Panc1 (cell line): ENCODE measurements around the gene CXCR1. TPM values are rescaled to one million over a fixed set of nuclear protein-coding genes. Genes with fewer than 3 reads are reported as not detected.
A peak's percentile ranks its signal among the peaks of the same experiment; 100 is the strongest.

ENCODE experiments used
- ATAC-seq: fragments of 200-7000 bp; cut with Tn5 transposase; 2 replicates; pipeline ENCODE4 v1.9.1; 2020; ENCODE audit warnings: mild to moderate bottlenecking, moderate library complexity
- BruUV-seq: library from RNA; stranded (reverse); fragments of 400-500 nt; replicated peaks from 2 replicates; lab custom pipeline; 2021; lab: Mats Ljungman, UMichigan
- CTCF ChIA-PET: fragments of 300-600 bp; sonication (Branson Sonifier 250); formaldehyde crosslinking; loops from one replicate; lab custom pipeline; 2022; ENCODE audit warnings: antibody characterized with exemption; lab: Charles Lee
- POLR2A ChIA-PET: fragments of 300-600 bp; sonication (Branson Sonifier 250); formaldehyde crosslinking; loops from one replicate; lab custom pipeline; 2022; ENCODE audit warnings: antibody characterized with exemption; lab: Charles Lee
- DNase-seq: peaks from one replicate; pipeline ENCODE4 v3.0.0-alpha.2; 2010; ENCODE audit warnings: low read depth, low spot score
- H3K27ac ChIP-seq: 2 replicates; pipeline ENCODE4 v1.5.1; 2011; ENCODE audit warnings: mild to moderate bottlenecking, low read length, inconsistent platforms
- H3K27me3 ChIP-seq: fragments of 200-500 bp; sonication (Bioruptor generic); 2 replicates; pipeline ENCODE4 v1.6.0; 2014; ENCODE audit warnings: low read length, inconsistent platforms; ENCODE audit not compliant: control insufficient read depth, insufficient read depth
- H3K36me3 ChIP-seq: fragments of 200-500 bp; sonication (Bioruptor generic); 2 replicates; pipeline ENCODE4 v1.5.1; 2014; ENCODE audit warnings: inconsistent platforms, mild to moderate bottlenecking, low read length, moderate library complexity; ENCODE audit not compliant: control insufficient read depth, insufficient read depth
- H3K4me1 ChIP-seq: 2 replicates; pipeline ENCODE4 v1.5.1; 2011; ENCODE audit warnings: inconsistent platforms, mild to moderate bottlenecking, low read length, moderate library complexity; ENCODE audit not compliant: control insufficient read depth, insufficient read depth
- H3K4me3 ChIP-seq, 2 experiments: 2 replicates each; pipeline ENCODE4 v1.5.1; 2011 to 2012; ENCODE audit warnings: low read depth in 2 of 2, low read length in 2 of 2, mild to moderate bottlenecking in 2 of 2, inconsistent platforms in 1 of 2, moderate library complexity in 1 of 2
- H3K9me3 ChIP-seq: fragments of 200-500 bp; sonication (Bioruptor generic); 2 replicates; pipeline ENCODE4 v1.5.1; 2014; ENCODE audit warnings: low read depth, mild to moderate bottlenecking, inconsistent platforms, low read length, moderate library complexity; ENCODE audit not compliant: control insufficient read depth, insufficient read depth
- POLR2AphosphoS5 ChIP-seq: IDR thresholded peaks from 2 replicates; pipeline ENCODE4 v1.6.1; 2012; ENCODE audit warnings: mild to moderate bottlenecking, low read depth, low read length, moderate library complexity
- SIN3A ChIP-seq: IDR thresholded peaks from 2 replicates; pipeline ENCODE4 v1.6.1; 2012; ENCODE audit warnings: low read depth, mild to moderate bottlenecking, low read length, moderate library complexity, borderline replicate concordance; ENCODE audit not compliant: insufficient read depth
- TCF7L2 ChIP-seq: IDR thresholded peaks from 2 replicates; pipeline ENCODE4 v1.6.1; 2011; ENCODE audit warnings: mild to moderate bottlenecking, low read depth, low read length, inconsistent platforms
- in situ Hi-C: cut with HindIII; loops from 2 replicates; pipeline ENCODE4 v1.10.0; 2016; ENCODE audit warnings: low sequenced_read_pairs, low pct_unique_long_range_greater_than_20kb
- intact Hi-C: fragments of 100-400 bp; cut with micrococcal nuclease; formaldehyde crosslinking; loops from one replicate; pipeline ENCODE4 v1.10.0; 2022; ENCODE audit not compliant: unreplicated experiment
- total RNA-seq: library from RNA; stranded (reverse); gene quantifications from one replicate; pipeline ENCODE4 v1.2.1, GENCODE V29; 2021; ENCODE audit not compliant: unreplicated experiment
- TF ChIP-seq, protein P1 (sequence below), 2 experiments: IDR thresholded peaks; 2 replicates each; pipeline ENCODE4 v1.6.1; 2011 to 2012; ENCODE audit warnings: low read depth in 2 of 2, control low read depth in 1 of 2, low read length in 1 of 2, mild to moderate bottlenecking in 1 of 2, moderate library complexity in 1 of 2; ENCODE audit not compliant: insufficient read depth in 1 of 2
- TF ChIP-seq, protein P2 (sequence below): fragments of 450-650 bp; IDR thresholded peaks from 2 replicates; pipeline ENCODE4 v1.5.1; 2017; ENCODE audit warnings: mild to moderate bottlenecking

CXCR1 gene
- total RNA-seq, 1 experiment from 2014 or later, result not detected

DNA sequence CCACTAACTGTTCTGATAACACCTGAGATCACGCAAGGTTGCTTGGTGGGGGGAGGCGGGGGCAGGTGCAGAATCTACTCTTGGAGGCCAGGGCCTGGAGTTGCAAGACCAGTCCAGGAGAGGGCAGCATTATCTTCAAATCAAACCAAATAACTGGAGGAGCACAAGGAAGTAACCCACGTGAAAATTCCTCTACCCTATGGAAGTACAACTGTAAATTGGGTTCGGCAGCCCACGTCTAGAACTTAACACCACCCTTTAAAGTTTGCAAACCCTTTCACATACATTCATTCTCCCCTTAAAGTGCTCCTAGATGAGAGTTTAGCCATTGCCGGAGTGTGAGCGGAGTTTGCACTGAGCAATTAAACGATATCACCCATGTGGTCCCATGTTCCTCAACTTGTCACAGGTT is 19.6 kb upstream of the CXCR1 start:
- Histone ChIP-seq H3K4me3 (no peak overlapping the region), H3K4me1 (no peaks in the 10 kb centered on the region), H3K27ac (peak overlapping the region; percentile 32; the same call in 1 of the 2 replicates), H3K9me3 (no peaks in the 10 kb centered on the region), H3K27me3 (peaks cover 6% of the 10 kb centered on the region), H3K36me3 (no peaks in the 10 kb centered on the region)
- ChIA-PET CTCF (no interaction called here), POLR2A (no interaction called here)
- intact Hi-C loops (no loop called here), in situ Hi-C loops (no loop called here)
- ATAC-seq (peak; percentile 94), DNase-seq (peak; percentile 39)
- BruUV-seq, result no TSS peak
- TF ChIP-seq, protein P1, sequence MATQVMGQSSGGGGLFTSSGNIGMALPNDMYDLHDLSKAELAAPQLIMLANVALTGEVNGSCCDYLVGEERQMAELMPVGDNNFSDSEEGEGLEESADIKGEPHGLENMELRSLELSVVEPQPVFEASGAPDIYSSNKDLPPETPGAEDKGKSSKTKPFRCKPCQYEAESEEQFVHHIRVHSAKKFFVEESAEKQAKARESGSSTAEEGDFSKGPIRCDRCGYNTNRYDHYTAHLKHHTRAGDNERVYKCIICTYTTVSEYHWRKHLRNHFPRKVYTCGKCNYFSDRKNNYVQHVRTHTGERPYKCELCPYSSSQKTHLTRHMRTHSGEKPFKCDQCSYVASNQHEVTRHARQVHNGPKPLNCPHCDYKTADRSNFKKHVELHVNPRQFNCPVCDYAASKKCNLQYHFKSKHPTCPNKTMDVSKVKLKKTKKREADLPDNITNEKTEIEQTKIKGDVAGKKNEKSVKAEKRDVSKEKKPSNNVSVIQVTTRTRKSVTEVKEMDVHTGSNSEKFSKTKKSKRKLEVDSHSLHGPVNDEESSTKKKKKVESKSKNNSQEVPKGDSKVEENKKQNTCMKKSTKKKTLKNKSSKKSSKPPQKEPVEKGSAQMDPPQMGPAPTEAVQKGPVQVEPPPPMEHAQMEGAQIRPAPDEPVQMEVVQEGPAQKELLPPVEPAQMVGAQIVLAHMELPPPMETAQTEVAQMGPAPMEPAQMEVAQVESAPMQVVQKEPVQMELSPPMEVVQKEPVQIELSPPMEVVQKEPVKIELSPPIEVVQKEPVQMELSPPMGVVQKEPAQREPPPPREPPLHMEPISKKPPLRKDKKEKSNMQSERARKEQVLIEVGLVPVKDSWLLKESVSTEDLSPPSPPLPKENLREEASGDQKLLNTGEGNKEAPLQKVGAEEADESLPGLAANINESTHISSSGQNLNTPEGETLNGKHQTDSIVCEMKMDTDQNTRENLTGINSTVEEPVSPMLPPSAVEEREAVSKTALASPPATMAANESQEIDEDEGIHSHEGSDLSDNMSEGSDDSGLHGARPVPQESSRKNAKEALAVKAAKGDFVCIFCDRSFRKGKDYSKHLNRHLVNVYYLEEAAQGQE (IDR thresholded peaks at IDR 0.05; ENCODE audit: insufficient read depth in 1 of 2, low read depth in 2 of 2, low read length in 1 of 2), result no peak
- TF ChIP-seq, protein P2, sequence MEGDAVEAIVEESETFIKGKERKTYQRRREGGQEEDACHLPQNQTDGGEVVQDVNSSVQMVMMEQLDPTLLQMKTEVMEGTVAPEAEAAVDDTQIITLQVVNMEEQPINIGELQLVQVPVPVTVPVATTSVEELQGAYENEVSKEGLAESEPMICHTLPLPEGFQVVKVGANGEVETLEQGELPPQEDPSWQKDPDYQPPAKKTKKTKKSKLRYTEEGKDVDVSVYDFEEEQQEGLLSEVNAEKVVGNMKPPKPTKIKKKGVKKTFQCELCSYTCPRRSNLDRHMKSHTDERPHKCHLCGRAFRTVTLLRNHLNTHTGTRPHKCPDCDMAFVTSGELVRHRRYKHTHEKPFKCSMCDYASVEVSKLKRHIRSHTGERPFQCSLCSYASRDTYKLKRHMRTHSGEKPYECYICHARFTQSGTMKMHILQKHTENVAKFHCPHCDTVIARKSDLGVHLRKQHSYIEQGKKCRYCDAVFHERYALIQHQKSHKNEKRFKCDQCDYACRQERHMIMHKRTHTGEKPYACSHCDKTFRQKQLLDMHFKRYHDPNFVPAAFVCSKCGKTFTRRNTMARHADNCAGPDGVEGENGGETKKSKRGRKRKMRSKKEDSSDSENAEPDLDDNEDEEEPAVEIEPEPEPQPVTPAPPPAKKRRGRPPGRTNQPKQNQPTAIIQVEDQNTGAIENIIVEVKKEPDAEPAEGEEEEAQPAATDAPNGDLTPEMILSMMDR, result peak; percentile 89

DNA sequence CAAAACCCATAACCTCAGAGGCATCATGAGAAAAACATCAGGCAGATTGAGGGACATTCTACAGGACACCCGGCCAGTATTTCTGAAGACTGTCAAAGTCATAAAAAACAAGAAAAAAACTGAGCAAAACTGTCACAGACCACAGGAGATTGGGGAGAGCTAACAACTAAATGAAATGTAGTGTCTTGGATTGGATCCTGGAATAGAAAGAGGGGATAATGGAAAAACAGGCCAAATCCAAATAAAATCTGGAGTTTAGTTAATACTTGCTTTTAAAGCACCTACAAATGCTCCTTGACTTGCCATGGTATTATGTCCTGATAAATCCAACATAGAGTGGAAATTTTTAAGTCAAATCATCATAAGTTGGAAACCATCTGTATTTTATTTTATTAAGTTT is 17.6 kb upstream of the CXCR1 start:
- in situ Hi-C loops, result no loop called here

More for the DNA sequence above, 17.6 kb upstream of the CXCR1 start:
- no peaks in the 10 kb centered on the region for H3K9me3 ChIP-seq
- H3K36me3 ChIP-seq, result no peaks in the 10 kb centered on the region
- BruUV-seq, result no TSS peak
- no peak for ATAC-seq
- no peak overlapping the region for H3K4me3 ChIP-seq
- no peak for TF ChIP-seq POLR2AphosphoS5
- TF ChIP-seq, protein P2, result no peak
- no peak for TF ChIP-seq SIN3A
- TF ChIP-seq TCF7L2, result no peak
- TF ChIP-seq, protein P1 (IDR thresholded peaks at IDR 0.05; ENCODE audit: insufficient read depth in 1 of 2, low read depth in 2 of 2, low read length in 1 of 2), result no peak
- ChIA-PET POLR2A (no interaction called here), CTCF (no interaction called here)
- intact Hi-C loops, result no loop called here
- H3K27ac ChIP-seq, result no peak overlapping the region
- no peak for DNase-seq
- peaks cover 8% of the 10 kb centered on the region for H3K27me3 ChIP-seq
- H3K4me1 ChIP-seq, result no peaks in the 10 kb centered on the region
